OCI-LY7 (cell line): Measurements from ENCODE around the gene ABCA2. TPM values are rescaled to one million over a fixed set of nuclear protein-coding genes. Genes with fewer than 3 reads are reported as not detected.

Experiments
- BruUV-seq: library from RNA; stranded (reverse); fragments of 400-500 nt; replicated peaks from 2 replicates; lab custom pipeline; 2021; lab: Mats Ljungman, UMichigan
- CTCF ChIA-PET: fragments of 300-600 bp; sonication (Branson Sonifier 250); formaldehyde crosslinking; loops from one replicate; lab custom pipeline; 2022; ENCODE audit warnings: antibody characterized with exemption; ENCODE audit not compliant: unreplicated experiment; lab: Charles Lee
- POLR2A ChIA-PET: fragments of 300-600 bp; sonication (Branson Sonifier 250); formaldehyde crosslinking; loops from one replicate; lab custom pipeline; 2022; ENCODE audit warnings: antibody characterized with exemption; lab: Charles Lee
- DNase-seq: peaks from one replicate; pipeline ENCODE4 v3.0.0-alpha.2; 2015; ENCODE audit warnings: low spot score
- H2AFZ ChIP-seq: fragments of 200-600 bp; sonication (generic), shearing (Covaris generic); 2 replicates; pipeline ENCODE4 v1.6.1; 2014; ENCODE audit warnings: mild to moderate bottlenecking, antibody characterized with exemption, low read length, moderate library complexity
- H3K27ac ChIP-seq: fragments of 200-600 bp; sonication (generic); 2 replicates; pipeline ENCODE4 v1.5.1; 2014; ENCODE audit warnings: mixed run types, low read depth, mild to moderate bottlenecking, moderate library complexity, low read length, inconsistent platforms; ENCODE audit not compliant: poor library complexity, severe bottlenecking
- H3K36me3 ChIP-seq: fragments of 200-600 bp; sonication (generic); 2 replicates; pipeline ENCODE4 v1.6.1; 2014; ENCODE audit warnings: mild to moderate bottlenecking, antibody characterized with exemption, low read length, moderate library complexity, mixed read lengths; ENCODE audit not compliant: insufficient read depth
- H3K4me1 ChIP-seq: fragments of 200-600 bp; sonication (generic); 2 replicates; pipeline ENCODE4 v1.5.1; 2014; ENCODE audit warnings: mild to moderate bottlenecking, low read length; ENCODE audit not compliant: insufficient read depth, poor library complexity, severe bottlenecking
- H3K4me2 ChIP-seq: fragments of 200-600 bp; sonication (generic); 2 replicates; pipeline ENCODE4 v1.6.1; 2014; ENCODE audit warnings: mild to moderate bottlenecking, low read length
- H3K4me3 ChIP-seq: fragments of 200-600 bp; sonication (generic); 2 replicates; pipeline ENCODE4 v1.5.1; 2014; ENCODE audit warnings: mild to moderate bottlenecking, low read depth, low read length; ENCODE audit not compliant: poor library complexity, severe bottlenecking
- H3K79me2 ChIP-seq: fragments of 200-600 bp; sonication (generic); 2 replicates; pipeline ENCODE4 v1.6.1; 2016; ENCODE audit warnings: low read depth, mild to moderate bottlenecking, low read length, moderate library complexity, mixed read lengths; ENCODE audit not compliant: insufficient read depth
- H3K9me2 ChIP-seq: fragments of 200-600 bp; sonication (generic); 2 replicates; pipeline ENCODE4 v1.6.1; 2016; ENCODE audit warnings: mild to moderate bottlenecking, low read length, mixed read lengths; ENCODE audit not compliant: insufficient read depth
- H3K9me3 ChIP-seq: fragments of 200-600 bp; sonication (generic); 2 replicates; pipeline ENCODE4 v1.6.1; 2014; ENCODE audit warnings: mild to moderate bottlenecking, mixed run types, low read length, mixed read lengths
- H4K20me1 ChIP-seq: fragments of 200-600 bp; sonication (generic); 2 replicates; pipeline ENCODE4 v1.6.1; 2014; ENCODE audit warnings: mild to moderate bottlenecking, antibody characterized with exemption, low read length, moderate library complexity, mixed read lengths; ENCODE audit not compliant: insufficient read depth
- CTCF ChIP-seq: fragments of 200-600 bp; sonication (generic); conservative IDR thresholded peaks from 2 replicates; pipeline ENCODE4 v1.5.1; 2014; ENCODE audit warnings: mild to moderate bottlenecking, antibody characterized with exemption, low read length, moderate library complexity, mixed read lengths
- EZH2phosphoT487 ChIP-seq: fragments of 200-600 bp; sonication (generic); IDR thresholded peaks from 2 replicates; pipeline ENCODE4 v1.6.1; 2018; ENCODE audit warnings: low read depth, borderline replicate concordance, mild to moderate bottlenecking, mixed run types, antibody characterized with exemption, low read length, moderate library complexity, mixed read lengths
- intact Hi-C: fragments of 100-400 bp; cut with micrococcal nuclease; formaldehyde crosslinking; loops from one replicate; pipeline ENCODE4 v1.10.0; 2022; ENCODE audit not compliant: unreplicated experiment
- total RNA-seq, 2 experiments: library from RNA; depleted of rRNA in 1 of 2; stranded (reverse); fragments of >200 nt in 1 of 2; shearing (Covaris generic) in 1 of 2; gene quantifications; 2 replicates each; pipeline ENCODE4 v1.2.3, GENCODE V29; 2014 to 2022

The ABCA2 gene
- total RNA-seq, 2 experiments from 2014 or later: 4.1 to 10.6 TPM

- CTCF ChIA-PET: no interaction called here
Observed at GRCh38 chr9:136969150-136969549, 58.9 kb downstream of the ABCA2 start.

GRCh38 chr9:136968333-136969127, 59.5 kb downstream of the ABCA2 start:
- POLR2A ChIA-PET: no interaction called here
- Histone ChIP-seq H3K27ac (no peak overlapping the region), H3K9me3 (no peaks in the 10 kb centered on the region), H3K4me3 (no peak overlapping the region), H3K36me3 (no peaks in the 10 kb centered on the region), H2AFZ (no peak overlapping the region), H3K79me2 (no peaks in the 10 kb centered on the region), H3K9me2 (no peaks in the 10 kb centered on the region), H4K20me1 (no peaks in the 10 kb centered on the region), H3K4me1 (peaks cover 8% of the 10 kb centered on the region), H3K4me2 (no peak overlapping the region)
- no peak for DNase-seq
- TF ChIP-seq CTCF (no peak), EZH2phosphoT487 (no peak)
- intact Hi-C loops: no loop called here
- BruUV-seq: no TSS peak
- CTCF ChIA-PET: no interaction called here

More at GRCh38 chr9:136969150-136969549, 58.9 kb downstream of the ABCA2 start:
- peaks cover 8% of the 10 kb centered on the region for H3K4me1 ChIP-seq
- no peaks in the 10 kb centered on the region for H4K20me1 ChIP-seq
- H3K27ac ChIP-seq: no peak overlapping the region
- no peaks in the 10 kb centered on the region for H3K36me3 ChIP-seq
- H3K9me3 ChIP-seq: no peaks in the 10 kb centered on the region
- DNase-seq: no peak
- H2AFZ ChIP-seq: no peak overlapping the region
- H3K4me2 ChIP-seq: no peak overlapping the region
- POLR2A ChIA-PET: no interaction called here
- intact Hi-C loops: no loop called here
- H3K4me3 ChIP-seq: no peak overlapping the region
- no TSS peak for BruUV-seq
- no peaks in the 10 kb centered on the region for H3K9me2 ChIP-seq
- H3K79me2 ChIP-seq: no peaks in the 10 kb centered on the region
- TF ChIP-seq CTCF (no peak), EZH2phosphoT487 (no peak)
